ENCODE data around the gene WDR81.
"Not testable (repeated sequence)": the region's sequence is repeated elsewhere in the genome, so short reads cannot be mapped to it uniquely, and the experiment has no call there.

Gene WDR81

DNA sequence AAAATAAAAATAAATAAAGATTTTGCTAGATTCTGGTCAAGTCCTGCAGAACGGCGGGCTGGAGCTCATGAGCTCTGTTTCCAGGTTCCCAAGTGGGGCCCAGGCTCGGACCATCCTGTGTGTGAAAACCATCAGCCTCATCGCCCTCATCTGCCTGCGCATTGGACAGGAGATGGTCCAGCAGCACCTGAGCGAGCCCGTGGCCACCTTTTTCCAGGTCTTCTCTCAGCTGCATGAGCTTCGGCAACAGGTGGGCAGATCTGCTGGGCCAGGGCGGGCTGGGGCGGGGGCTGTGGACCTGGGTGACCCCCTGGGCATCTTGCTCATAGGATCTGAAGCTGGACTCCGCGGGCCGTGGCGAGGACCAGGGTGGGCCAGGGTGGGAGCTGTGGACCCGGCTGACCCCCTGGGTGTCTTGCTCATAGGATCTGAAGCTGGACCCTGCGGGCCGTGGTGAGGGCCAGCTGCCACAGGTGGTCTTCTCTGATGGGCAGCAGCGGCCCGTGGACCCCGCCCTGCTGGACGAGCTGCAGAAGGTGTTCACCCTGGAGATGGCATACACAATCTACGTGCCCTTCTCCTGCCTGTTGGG, 7.8 kb downstream of the WDR81 start:
- no peak for DNase-seq

DNA sequence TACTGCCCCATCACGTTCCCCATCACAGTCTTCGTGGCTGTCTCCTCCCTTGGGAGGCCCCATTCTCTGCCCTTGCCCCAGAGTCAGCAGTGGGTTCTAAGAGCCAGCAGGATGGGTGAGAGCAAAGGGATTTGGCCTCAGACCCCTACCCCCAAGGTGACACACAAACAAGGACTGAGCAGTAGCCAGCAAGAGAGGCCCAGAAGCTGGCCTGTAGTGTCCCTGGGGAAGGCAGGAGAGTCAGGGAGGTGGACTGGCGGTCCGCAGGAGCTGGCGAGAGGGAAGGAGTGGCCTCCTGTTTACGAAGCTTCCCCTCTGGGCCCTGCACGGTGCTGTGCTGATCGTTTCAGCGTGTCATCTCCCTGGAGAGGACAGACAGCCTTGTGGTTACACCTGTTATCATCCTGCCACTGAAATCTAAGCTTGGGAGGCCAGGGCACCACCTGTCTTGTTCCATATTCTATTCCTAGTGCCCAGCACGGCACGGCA, 8.4 kb downstream of the WDR81 start:
- DNase-seq = no peak

DNA sequence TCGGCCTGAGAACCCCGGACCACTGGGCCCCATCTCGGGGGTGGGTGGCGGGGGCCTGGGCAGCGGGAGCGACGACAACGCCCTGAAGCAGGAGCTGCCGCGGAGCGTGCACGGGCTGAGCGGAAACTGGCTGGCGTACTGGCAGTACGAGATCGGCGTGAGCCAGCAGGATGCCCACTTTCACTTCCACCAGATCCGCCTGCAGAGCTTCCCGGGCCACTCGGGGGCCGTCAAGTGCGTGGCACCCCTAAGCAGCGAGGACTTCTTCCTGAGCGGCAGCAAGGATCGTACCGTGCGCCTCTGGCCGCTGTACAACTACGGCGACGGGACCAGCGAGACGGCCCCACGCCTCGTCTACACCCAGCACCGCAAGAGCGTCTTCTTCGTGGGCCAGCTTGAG, 9.3 kb downstream of the WDR81 start:
- DNase-seq = no peak

DNA sequence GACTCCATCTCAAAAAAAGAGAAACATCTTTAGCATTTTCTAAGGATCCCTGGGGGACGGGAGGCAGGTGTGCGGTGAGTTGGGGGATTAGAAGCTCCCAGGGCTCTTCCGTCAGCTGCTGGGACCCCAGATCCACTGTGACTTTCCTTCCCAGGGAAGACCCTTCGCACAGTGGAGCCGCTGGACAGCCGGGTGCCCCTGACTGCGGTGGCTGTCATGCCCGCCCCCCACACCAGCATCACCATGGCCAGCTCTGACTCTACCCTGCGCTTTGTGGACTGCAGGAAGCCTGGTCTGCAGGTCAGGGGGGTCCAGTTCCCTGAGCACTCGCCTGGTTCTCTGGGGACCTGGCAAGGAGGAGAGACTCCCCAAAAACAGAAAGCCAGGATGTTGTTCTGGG, 10.9 kb downstream of the WDR81 start:
- DNase-seq = no peak

DNA sequence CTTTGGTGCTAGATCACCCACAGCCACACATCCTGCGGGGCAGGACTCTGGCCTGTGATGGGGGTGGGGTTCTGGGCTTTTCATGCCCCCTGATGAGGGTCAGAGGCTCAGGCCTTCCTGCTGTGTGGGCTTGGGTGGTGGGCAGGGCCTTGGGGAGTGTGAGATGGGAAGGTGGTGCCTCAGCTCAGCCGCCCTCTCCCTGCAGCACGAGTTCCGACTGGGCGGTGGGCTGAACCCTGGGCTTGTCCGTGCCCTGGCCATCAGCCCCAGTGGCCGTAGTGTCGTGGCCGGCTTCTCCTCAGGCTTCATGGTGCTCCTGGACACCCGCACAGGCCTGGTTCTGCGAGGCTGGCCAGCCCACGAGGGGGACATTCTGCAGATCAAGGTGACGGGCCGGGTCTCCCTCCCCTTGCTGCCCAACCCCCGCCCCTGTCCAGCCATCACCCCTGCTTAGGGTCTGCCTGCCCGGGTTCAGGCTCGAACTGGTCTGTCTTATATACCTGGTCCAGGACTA, 11.4 kb downstream of the WDR81 start:
- DNase-seq = no peak

DNA sequence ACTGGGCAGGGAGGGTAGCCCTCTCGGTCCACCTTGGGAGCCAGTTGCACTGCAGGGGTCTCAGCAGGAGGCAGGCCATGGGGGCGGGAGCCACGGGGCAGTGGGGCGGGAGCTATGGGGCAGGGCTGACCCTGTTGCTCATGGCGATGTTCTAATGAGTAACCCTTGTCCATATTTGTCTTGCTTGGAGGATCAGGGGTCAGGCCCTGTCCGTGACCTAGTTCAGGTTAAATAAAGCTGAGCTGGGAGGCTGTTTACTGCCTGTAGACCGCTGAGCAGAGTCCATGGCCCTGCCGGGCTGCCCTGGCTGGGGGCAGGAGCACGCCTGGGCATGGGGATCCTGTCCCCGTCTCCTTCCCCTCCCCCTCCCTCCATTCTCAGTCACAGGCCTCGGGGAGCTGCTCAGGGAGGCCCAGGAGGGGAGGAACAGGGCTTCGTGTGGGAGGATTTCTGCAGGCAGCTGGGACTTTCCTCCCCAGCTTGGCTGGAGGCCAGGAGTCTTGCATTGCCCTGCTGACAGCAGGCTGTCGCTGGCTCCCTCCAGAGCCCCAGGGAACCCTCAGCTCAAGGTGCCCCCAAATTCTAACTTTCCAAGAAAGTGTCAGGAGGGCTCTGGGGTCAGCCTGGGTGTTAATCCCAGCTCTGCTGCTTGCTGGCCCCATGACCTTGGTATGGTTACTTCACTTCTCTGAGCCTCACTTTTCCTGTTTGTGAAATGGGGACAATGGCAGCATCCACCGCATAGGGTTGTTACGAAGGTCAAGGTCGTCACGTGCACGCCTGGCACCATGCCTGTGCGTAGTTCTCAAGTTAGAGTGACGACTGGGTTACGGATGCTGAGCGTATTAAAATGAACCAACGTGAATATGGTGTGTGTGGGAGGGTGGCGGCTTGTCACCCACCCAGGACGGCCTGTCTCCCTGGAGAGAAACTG, 12.1 kb downstream of the WDR81 start:
- DNase-seq = no peak

DNA sequence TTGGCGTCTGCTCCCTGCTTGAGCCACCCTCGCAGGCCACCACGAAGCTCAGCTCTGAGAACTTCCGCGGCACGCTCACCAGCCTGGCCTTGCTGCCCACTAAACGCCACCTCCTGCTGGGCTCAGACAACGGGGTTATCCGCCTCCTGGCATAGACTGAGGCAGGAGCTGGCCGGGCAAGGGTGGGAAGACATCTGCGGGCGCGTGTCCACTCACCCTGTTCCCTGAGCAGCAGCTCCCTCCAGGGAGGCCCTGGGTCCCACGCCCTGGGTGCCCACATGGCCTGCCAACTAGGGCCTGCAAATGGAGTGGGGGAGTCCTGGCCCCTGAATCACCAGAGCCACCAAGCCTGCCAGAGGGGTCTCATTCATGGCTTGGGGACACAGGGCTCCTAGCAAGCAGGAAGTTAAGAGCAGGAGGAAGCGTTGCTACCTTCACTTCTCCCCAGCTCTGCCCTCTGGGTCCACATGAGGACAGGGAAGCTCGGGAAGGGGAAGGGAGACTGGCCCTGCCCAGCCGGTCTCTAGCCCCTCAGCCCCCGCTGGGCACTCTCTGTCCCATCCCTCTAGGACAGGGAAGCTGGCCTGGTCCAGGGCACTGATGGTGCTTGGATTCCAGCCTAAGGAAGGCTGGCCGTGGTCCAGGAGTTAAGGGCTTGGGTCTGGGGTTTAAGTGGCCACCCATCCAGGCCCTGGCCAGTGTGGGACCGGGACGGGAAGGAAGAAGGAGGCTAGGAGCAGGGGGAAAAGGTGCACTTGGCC, 13.2 kb downstream of the WDR81 start:
- DNase-seq = no peak

DNA sequence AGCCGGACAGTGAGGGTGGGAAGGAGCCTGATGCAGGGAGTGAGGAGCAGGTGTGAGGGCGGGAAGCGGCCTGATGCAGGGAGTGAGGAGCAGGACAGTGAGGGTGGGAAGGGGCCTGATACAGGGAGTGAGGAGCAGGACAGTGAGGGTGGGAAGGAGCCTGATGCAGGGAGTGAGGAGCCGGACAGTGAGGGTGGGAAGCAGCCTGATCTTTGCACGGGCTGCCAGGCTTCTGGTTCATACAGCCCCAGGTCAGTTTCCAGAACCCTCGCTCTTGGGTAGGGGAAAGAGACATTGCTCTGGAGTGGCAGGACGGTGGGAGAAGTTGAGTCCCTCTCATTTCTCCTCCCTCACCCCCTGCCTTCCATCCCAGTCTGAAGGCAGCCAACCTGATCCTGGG, 17.4 kb downstream of the WDR81 start:
- not testable (repeated sequence) for DNase-seq

DNA sequence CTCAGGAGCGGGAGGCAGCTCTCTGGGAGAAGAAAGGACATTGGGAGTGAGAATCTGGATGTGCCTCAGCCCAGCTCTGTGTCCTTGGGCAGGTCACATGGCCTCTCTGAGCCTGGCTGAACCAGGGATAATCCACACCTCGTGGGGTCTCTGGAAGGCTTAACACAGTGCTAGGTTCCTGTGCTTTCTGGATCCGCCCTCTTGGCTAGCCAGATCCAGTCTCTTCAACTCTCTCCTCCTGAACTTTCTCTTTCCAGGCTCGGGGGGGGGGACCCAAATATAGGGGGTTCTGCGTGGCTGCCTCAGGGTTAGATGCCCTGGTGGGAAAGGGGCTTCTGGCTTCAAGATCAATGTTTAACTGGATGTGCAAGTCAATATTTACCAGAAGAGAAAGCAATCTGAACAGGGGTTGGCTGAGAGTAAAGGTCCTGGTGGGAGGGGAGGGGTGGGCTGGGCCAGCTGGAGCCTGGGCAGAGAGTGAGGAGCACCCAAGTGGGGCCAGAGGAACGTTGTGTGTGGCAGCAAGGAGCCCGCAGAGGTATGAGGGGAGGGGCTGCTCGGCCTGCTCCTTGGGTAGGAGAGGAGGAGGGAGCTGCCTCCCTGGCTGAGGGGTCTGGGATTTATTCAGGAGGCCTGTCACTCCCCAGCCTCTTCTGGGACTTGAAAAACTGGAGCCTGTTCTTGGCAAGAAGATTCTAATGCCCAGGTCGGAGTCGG, 18.0 kb downstream of the WDR81 start, which contains the start of gene SERPINF2:
SERPINF2 (plus strand) TSS at position 501 of the 717 bp plus-strand sequence. CDS start 2,125 bp downstream, outside the sequence.
- DNase-seq = no peak

DNA sequence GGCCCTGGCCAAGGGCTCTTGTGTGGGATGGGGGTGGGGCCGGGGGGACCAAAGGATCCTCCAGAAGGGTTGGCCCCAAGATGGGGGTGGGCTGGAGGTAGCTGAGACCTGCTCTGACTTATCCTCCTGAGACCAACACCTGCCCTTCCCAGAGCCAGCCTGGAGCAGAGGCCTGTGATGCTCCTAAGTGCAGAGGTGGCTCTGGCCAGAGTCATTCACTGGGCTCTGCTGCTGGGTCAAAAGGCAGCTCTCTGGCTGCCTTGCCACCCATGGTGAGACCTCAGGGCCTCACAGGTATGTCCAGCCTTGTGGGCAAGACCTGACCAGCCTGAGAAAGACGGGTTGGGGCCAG, 18.6 kb downstream of the WDR81 start:
- DNase-seq = no peak

DNA sequence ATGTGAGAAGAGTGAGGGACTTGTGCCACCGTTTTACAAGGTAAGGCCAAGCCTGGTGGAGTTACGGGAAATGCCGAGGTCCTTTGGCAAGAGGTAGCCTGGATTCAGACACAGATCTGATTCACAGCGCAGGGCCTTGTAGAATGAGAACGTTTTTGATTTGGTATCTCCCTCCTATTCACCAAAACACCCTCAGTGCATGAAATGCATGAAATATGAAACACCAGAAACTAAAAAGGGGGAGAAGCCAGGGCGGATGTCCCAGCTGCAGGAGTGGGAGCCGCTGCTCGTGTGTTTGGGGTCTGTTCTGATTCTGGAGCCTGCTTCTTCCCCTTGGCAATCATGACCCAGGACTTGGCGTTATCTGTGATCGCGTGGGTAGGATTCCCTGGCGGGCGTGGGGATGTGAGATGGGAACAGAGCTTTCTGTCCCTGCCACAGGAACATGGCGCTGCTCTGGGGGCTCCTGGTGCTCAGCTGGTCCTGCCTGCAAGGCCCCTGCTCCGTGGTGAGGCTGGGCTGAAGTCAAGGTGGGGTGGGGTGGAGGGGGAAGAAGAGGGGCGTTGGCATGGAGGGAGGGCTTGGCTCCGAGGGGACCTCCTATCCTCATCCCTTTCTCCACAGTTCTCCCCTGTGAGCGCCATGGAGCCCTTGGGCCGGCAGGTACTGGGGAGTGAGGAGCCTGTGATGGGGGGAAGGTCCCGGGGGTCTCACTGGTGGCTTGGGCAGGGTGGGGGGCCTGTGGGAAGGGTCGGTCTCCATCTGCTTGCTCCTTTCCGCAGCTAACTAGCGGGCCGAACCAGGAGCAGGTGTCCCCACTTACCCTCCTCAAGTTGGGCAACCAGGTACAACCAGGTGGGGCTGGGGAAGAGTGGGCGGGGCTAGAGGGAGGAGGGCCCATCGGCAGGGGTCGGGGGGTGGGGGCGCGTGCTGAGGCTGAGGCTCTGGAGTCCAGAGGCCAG, 20.3 kb downstream of the WDR81 start:
- no peak for DNase-seq

DNA sequence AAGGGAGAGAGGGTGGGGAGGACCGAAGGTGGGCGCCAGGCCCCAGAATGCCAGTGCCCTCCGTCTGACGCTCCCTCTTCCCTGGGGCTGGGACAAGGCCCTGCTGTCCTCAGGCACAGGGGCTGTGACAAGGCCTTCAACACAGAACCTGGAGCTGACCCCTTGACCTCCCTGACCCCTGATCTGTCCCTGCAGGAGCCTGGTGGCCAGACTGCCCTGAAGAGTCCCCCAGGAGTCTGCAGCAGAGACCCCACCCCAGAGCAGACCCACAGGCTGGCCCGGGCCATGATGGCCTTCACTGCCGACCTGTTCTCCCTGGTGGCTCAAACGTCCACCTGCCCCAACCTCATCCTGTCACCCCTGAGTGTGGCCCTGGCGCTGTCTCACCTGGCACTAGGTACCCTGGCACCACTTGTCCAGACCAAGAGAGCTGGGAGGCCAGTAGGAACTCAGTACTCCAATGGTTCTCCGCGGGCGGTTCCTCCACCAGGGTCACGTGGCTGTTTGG, 21.1 kb downstream of the WDR81 start:
- DNase-seq = no peak

DNA sequence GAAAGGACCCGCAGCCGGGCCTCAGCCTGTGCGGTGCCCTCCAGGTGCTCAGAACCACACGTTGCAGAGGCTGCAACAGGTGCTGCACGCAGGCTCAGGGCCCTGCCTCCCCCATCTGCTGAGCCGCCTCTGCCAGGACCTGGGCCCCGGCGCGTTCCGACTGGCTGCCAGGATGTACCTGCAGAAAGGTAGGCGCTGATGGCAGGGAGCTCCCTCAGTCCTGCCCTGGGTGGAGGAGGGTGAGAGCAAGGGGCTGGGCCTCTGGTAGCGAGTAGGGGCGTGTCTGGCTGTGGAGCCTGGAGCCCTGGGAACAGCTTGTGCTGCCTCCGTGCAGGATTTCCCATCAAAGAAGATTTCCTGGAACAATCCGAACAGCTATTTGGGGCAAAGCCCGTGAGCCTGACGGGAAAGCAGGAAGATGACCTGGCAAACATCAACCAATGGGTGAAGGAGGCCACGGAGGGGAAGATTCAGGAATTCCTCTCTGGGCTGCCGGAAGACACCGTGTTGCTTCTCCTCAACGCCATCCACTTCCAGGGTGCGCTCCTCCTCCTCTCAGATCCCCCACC, 22.6 kb downstream of the WDR81 start:
- DNase-seq = peak; percentile 9 to 44

DNA sequence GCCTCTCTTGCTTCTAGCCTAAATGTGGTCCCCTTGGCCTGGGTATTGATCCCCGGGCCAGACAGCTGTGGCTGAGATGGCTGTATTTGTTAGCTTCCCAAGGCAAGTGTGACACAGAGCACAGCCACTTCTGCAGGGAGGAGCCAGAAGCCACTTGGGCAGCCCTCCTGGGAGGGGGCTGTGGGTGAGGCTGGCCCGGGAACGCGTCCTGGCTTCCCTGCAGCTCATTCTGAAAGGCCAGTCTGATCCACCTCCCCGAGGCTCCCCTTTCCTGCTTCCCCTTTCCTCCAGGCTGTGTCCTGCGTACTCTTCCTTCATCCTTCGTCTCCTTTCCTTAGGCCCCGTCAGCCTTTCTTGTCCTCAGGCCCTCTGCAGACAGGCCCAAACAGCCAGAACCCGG, 26.1 kb downstream of the WDR81 start:
- no peak for DNase-seq

DNA sequence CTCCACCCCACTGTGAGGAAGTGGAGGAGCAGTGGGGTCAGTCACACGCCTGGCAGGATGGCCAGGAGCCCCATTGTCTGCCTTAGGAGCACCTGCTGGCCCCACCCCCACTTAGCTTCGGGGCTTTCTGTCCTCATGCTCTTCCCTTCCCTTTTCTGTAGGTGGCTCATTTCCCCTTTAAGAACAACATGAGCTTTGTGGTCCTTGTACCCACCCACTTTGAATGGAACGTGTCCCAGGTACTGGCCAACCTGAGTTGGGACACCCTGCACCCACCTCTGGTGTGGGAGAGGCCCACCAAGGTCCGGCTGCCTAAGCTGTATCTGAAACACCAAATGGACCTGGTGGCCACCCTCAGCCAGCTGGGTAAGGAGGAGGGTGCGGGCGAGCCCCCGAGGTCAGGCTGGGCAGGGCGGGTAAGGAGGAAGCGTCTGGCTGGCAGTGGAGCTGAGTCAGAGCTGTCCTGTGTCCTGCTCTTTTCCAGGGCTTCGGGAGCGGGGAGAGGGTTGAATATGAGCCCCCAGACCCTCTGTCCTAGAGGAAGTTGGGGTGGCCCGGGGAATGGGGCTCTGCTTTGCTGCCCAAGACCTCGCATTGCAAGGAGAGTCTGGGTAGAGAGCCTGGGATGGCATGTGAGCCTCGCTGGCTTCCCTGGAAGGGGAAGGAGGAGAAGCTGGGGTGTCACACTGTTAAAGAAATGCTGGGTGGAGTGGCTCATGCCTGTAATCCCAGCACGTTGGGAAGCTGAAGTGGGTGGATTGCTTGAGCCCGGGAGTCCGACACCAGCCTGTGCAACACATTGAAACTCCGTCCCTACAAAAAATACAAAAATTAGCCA, 28.1 kb downstream of the WDR81 start:
- DNase-seq = no peak

DNA sequence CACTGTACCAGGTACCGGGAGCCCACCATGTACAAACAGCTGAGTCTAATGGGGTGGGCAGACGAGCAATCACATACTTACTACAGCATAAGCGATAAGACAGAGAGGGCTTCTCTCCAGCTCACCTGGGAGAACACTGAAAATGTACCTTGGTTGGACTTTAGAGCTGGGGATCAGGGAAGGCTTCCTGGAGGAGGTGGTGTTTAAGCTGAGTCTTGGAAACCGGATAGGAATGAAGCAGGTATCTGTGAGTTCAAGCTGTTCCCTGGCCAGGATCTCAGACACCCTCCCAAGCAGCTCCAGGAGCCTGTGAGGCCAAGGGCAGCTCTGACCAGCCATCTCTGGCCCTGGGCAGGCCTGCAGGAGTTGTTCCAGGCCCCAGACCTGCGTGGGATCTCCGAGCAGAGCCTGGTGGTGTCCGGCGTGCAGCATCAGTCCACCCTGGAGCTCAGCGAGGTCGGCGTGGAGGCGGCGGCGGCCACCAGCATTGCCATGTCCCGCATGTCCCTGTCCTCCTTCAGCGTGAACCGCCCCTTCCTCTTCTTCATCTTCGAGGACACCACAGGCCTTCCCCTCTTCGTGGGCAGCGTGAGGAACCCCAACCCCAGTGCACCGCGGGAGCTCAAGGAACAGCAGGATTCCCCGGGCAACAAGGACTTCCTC, 29.4 kb downstream of the WDR81 start:
- no peak for DNase-seq

DNA sequence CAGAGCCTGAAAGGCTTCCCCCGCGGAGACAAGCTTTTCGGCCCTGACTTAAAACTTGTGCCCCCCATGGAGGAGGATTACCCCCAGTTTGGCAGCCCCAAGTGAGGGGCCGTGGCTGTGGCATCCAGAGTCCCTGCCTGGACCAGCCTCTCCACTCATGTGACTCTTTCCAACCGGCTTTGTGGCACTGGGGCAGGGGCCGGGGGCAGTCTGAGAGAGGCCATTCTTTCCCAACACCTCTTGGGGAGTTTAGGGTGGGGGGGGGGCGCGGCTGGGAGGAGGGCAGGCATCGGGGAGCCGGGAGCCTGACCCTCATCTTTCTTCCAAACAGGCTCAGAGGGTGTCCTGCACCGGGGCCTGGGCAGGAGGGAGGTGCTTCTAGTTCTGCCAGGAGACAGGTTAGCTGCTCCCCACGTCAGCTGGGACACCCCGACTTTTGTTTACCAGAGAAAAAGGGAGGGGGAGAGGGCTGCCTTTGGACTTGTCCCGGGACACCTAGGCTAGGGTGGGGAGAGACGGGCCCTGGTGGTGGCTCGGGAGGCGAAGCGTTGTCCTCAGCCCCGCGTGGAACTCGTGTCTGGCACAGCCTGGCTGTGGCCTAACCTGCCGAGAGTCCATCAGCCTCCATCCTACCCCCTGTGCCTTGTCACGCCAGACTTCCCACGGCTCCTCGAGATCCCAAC, 30.1 kb downstream of the WDR81 start:
- no peak for DNase-seq

DNA sequence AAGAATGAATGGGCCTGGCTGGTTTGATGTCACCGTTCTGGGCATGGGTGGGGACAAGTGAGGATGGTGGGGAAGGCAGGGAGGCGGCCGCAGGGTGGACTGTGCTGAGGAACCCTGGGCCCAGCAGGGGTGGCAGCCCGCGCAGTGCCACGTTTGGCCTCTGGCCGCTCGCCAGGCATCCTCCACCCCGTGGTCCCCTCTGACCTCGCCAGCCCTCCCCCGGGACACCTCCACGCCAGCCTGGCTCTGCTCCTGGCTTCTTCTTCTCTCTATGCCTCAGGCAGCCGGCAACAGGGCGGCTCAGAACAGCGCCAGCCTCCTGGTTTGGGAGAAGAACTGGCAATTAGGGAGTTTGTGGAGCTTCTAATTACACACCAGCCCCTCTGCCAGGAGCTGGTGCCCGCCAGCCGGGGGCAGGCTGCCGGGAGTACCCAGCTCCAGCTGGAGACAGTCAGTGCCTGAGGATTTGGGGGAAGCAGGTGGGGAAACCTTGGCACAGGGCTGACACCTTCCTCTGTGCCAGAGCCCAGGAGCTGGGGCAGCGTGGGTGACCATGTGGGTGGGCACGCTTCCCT, 30.8 kb downstream of the WDR81 start:
- no peak for DNase-seq

Measured in NCI-H526 (cell line).